A549 treated with Mapracorat at 1 μM for 4 hours (cell line): Measurements from ENCODE around the gene TAF1C. TPM values are rescaled to one million over a fixed set of nuclear protein-coding genes. Genes with fewer than 3 reads are reported as not detected.

ENCODE experiments used
- total RNA-seq: library from RNA; stranded (reverse); fragments of 200-300 nt; extraction: Qiagen RNA extraction; gene quantifications from 5 replicates; pipeline ENCODE4 v1.2.3, GENCODE V29; 2022

The TAF1C gene
- 21.8 to 33.5 TPM (median 28.6 TPM) in 5 replicates for total RNA-seq

GRCh38 chr16:84186685-84187437 is at the start of gene TAF1C:
Gene TAF1C, minus strand, starts transcription at chr16:84187057. Its CDS starts 2,069 bp downstream, at chr16:84184988.

GRCh38 chr16:84190731-84191388 is 4.0 kb upstream of the TAF1C start, which contains the start of gene ADAD2:
Gene ADAD2, plus strand, starts transcription at chr16:84191157. Its CDS starts 74 bp downstream, at chr16:84191231.

GRCh38 chr16:84144859-84145639 is 41.8 kb downstream of the TAF1C start, which contains the start of the genes DNAAF1 and HSDL1:
Gene DNAAF1, plus strand, starts transcription at chr16:84145308. Its CDS starts 133 bp downstream, at chr16:84145441.
Gene HSDL1, minus strand, starts transcription at chr16:84145177. Its CDS starts 13,856 bp downstream, at chr16:84131321.

Other genes with a start within 250 kb of the TAF1C start
- 17.1 to 33.8 TPM (median 18.6 TPM) in 5 replicates for gene OSGIN1, start 233.8 kb downstream of the TAF1C start, total RNA-seq
- 1.4 to 3.3 TPM (median 2.4 TPM) in 5 replicates for gene NECAB2, start 218.8 kb downstream of the TAF1C start, total RNA-seq
- not detected in 5 replicates for gene SLC38A8, start 144.3 kb downstream of the TAF1C start, total RNA-seq
- 37.6 to 45.7 TPM (median 44.7 TPM) in 5 replicates for gene MBTPS1, start 70.1 kb downstream of the TAF1C start, total RNA-seq
- 16.9 to 20.6 TPM (median 19.3 TPM) in 5 replicates for gene HSDL1, start 41.9 kb downstream of the TAF1C start, total RNA-seq
- 0.26 to 0.85 TPM (median 0.35 TPM) in 5 replicates for gene DNAAF1, start 41.7 kb downstream of the TAF1C start, total RNA-seq
- not detected in 5 replicates for gene ADAD2, start 4.1 kb upstream of the TAF1C start, total RNA-seq
- gene KCNG4, start 53.0 kb upstream of the TAF1C start, total RNA-seq: not detected in 5 replicates
- 0.27 TPM in 1 of 5 replicates, not detected in the others for gene WFDC1, start 107.8 kb upstream of the TAF1C start, total RNA-seq
- 0.10 to 0.30 TPM (median 0.17 TPM) in 5 replicates for gene ATP2C2, start 181.5 kb upstream of the TAF1C start, total RNA-seq